Stimulated activated CD4-positive, alpha-beta T cell treated with anti-CD3 and anti-CD28 coated beads, Interleukin-1b, Interleukin-23, amount 100 ng/mL, for 48 hours (primary cell): Measurements from ENCODE around the gene SNRPF.
"Not testable (repeated sequence)": the region's sequence is repeated elsewhere in the genome, so short reads cannot be mapped to it uniquely, and the experiment has no call there.

Source experiments
- DNase-seq: peaks from one replicate; pipeline ENCODE4 v3.0.0-alpha.2; 2020

Gene SNRPF

GRCh38 chr12:95858451-95859343 is at the start of gene SNRPF:
Gene SNRPF (plus strand): TSS chr12:95858952. CDS start chr12:95859074, 122 bp downstream.
- DNase-seq: peak; percentile 95

GRCh38 chr12:95809000-95809680 is 49.6 kb upstream of the SNRPF start:
- no peak for DNase-seq

DNA sequence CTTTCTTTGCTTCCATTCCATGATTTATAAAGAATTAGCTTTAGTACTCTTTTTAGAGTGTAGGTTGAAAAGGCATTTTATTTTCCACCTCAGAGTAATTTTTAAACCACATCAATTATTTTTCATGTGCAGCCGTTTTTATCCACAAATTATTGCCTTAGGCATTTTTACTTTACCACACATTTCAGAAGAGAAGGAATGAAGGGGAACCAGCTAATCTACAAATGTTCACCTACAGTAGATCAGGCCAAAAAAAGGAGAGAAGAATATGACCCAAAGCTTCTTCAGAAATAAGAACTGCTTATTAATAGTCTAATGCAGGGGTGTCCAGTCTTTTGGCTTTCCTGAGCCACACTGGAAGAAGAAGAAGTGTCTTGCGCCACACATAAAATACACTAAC is 48.3 kb upstream of the SNRPF start:
- DNase-seq: no peak

DNA sequence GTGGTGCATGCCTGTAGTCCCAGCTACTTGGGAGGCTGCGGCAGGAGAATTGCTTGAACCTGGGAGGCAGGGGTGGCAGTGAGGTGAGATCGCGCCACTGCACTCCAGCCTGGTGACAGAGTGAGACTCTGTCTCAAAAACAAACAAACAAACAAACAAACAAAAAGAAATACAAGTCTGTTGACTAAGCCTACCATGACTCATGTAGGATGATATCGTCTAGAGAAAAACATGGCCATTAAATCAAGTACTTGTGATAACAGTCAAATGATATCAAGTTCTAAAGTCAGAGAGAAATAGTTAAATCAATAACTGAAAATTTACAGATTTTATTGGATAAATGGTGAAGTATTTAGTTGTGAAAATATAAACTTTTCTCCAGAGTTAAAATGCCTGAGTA is 46.6 kb upstream of the SNRPF start:
- DNase-seq: not testable (repeated sequence)

GRCh38 chr12:95815632-95816212 is 43.0 kb upstream of the SNRPF start:
- DNase-seq: no peak

- DNase-seq: no peak
Measured at GRCh38 chr12:95820096-95820703, 38.6 kb upstream of the SNRPF start.

- no peak for DNase-seq
Measured at GRCh38 chr12:95829395-95829794, 29.4 kb upstream of the SNRPF start.

DNA sequence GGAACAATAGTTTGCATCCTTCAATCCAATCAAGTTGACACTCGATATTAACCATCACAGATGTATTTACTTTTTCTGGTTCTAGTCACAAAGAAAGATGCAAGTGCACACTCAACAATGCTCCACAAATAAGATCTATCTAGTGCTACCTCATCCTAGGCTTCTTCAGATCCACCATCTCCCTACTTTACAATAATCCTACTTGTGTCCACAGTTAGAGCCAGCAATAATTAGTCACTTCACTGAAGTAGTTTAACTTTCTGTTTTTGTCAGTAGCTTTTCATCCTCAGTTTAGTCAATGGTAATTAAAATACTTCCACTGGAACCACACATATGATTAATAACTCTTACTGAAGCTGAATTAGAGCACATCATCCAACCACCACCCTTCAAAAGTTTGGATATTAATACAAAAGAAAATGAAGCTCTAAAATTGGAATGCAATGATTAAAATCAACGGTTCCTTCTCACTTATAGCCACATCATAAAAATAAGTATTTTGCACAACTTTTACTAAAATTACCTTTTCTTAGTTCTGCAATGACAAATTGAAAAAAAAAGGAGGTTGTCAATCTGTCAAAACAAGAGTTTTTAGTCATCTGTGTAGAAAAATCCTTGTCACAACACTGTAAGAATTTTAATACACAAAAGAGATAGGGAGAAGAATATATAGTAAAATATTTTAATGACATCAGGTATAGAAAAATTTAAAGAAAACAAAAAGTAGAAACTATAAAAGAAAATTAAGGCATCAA is 28.2 kb upstream of the SNRPF start:
- no peak for DNase-seq

GRCh38 chr12:95834572-95834971 is 24.2 kb upstream of the SNRPF start:
- no peak for DNase-seq

GRCh38 chr12:95836185-95836609 is 22.6 kb upstream of the SNRPF start:
- no peak for DNase-seq

GRCh38 chr12:95836630-95837239 is 22.0 kb upstream of the SNRPF start:
- no peak for DNase-seq

GRCh38 chr12:95837240-95838038 is 21.3 kb upstream of the SNRPF start:
- no peak for DNase-seq

GRCh38 chr12:95838125-95838524 is 20.6 kb upstream of the SNRPF start:
- no peak for DNase-seq

GRCh38 chr12:95842426-95842825 is 16.3 kb upstream of the SNRPF start:
- not testable (repeated sequence) for DNase-seq

- DNase-seq: no peak
Measured at GRCh38 chr12:95848575-95849388, 10.0 kb upstream of the SNRPF start.

- no peak for DNase-seq
Measured at GRCh38 chr12:95851606-95852005, 7.1 kb upstream of the SNRPF start.

GRCh38 chr12:95852133-95852532 is 6.6 kb upstream of the SNRPF start:
- DNase-seq: no peak

DNA sequence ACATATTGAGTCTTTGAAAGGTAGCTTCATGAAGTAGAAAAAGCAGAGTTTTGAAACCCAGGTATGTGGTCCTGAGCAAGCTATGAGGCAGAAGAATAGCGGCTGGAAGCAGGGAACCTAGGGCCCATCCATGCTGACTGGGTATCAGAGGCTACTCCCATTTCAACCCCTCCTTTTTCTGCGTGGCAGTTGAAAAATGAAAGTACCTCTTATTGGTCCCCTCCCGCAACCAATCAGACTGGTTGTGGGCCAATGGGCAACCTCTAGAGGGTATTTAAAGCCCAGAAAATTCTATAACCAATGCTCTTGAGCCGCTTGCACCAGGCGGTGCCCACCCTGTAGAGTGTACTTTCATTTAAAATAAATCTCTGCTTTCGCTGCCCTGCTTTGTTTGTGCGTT is 1.6 kb upstream of the SNRPF start:
- no peak for DNase-seq

DNA sequence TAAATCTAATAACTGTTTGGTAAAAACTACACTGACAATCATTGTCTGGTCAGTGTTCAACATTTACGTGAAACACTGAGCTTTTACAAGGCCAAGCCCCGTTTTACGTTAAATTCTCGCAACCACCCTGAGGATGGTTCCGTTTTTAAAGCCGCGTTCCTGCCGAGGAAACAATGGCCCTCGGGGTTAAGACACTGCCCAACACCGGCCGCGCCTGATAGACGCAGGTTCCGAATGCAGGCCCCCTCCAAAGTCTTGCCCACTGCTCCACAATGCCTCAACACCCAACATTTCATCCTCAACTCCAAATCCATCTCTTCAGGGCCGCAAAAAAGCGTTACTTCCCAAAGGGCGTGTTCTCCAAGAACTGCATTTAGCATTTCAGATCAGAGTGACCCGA is 953 bp upstream of the SNRPF start:
- DNase-seq: no peak

- DNase-seq: peak; percentile 8
Measured at GRCh38 chr12:95859344-95859816, 628 bp downstream of the SNRPF start.
